Stimulated activated CD8-positive, alpha-beta memory T cell treated with anti-CD3 and anti-CD28 coated beads, Interleukin-7, amount 100 ng/mL, for 24 hours (primary cell): Measurements from ENCODE around the gene TMEM107.

Experiments
- DNase-seq: peaks from one replicate; pipeline ENCODE4 v3.0.0-alpha.2; 2020; ENCODE audit warnings: low read depth

The TMEM107 gene

DNA sequence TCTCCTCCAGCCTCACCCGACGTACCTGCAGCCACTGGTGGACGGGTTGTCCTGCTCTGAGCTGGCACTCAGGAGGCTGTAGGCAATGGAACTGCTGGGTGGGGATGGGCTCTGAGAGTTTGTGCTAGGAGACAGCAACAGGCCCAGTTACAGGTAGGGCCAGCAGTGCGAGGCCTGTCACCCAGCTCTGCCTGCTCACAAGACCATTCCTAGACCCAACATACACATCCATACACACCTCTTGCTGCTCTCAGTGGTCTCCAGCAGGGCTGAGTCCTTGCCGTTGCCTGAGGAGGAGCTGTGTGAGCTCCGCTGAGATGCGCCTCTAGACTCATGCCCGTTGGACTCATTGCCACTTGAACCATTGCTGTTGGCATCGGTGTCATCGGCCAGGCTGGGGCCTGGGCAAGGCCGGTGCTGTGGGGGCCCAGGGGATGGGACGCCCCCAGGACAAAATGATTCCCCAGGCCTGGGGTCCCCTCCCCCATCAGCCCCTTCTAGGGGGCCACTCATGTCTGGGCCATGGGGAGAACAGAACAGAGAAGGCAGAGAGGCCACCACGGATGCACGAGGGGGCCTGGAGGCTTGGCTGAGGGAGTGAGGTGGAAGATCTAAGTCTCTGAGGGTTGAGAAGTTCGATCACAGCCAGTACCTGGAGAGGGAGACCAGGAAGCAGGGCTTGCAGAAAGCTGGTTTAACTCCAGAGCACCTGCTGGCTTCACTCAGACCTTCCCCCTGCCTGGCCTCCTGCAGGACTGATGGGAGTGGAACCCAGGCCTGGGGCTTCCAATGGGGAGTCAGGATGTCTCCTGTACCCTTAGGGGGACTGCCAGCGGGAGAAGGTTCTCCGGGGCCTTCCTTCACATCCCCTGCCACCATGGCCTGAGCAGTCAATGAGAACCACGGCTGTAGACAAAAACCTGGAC is 25.7 kb downstream of the TMEM107 start:
- DNase-seq: no peak

DNA sequence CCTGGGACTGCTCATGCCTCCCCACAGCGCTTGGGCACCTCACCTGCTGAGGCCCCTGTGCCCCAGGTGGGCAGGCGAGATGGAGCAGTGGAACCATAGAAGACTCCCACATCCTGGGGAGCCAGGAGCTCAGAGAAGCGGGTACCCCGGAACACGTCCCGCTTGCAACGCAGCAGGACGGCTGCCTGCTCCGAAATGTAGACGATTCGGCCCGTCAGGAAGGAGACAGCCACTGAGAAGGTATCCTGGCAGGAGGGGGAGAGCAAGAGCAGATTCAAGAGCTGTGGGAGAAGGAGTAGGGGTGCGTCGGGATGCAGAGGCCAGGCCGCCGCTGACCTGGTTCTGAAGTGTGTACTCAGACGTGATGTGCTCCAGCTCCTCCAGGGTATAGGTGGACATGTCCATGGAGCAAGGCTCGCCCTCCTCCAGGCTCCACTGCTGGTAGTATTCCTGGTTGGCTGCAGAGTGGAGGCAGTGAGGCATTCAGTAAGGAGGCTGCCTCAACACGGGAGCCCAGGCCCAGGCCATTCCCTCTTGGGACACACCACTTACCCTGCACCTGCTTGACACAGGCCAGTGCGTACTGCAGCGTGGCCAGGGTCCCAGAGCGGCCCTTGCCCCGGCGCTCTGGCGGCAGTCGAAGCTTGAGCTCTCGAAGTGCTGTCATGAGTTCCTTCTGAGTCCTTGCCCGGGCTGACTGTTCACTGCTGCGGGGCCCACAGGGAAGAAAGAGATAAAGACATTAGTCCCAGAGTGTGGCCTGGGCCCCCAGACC is 26.6 kb downstream of the TMEM107 start:
- no peak for DNase-seq

DNA sequence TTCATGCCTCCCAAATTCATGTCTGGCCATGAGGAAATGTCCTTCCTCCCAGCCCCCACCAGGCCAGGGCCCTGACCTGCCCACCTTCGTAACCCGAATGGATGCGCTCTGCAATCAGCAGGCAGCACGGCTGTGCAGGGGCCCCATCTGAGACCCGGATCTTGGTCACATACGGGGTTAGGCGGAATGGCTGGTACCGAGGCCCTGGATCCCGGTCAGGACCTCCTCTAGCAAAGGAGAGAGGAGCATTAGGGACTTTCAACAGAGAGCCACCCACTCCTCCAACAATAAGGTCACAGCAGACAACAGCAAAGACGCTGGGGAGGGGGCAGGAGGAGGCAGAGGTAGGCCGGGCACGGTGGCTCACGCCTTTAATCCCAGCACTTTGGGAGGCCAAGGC is 27.6 kb downstream of the TMEM107 start:
- no peak for DNase-seq

DNA sequence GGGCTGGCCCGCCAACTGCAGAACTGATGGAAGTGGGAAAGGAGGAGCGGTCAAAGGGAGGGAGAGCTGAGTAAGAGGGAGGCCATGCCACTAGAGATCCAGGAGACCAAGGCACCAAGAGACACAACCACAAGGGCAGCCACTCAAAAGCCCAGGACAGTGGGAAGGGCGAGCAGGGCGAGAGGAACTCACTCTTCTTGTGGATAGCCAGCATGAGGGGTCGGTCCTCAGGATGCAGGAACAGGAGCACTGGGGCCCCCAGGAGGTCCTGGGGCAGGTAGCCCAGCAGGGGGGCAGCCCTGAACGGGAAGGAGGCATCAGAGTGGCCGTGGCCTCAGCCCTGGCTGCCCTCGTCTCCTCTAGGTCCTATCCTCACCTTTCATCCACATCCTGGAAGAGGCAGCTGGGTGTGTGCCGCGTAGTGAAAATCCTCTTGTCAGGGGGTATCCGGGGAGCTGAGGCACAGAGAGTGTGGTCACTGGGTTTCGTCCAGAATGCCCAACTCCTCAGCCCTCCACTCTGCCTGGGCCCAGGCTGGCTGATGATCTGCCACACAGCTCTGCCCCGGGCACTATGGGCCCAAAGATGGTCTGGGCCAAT is 28.3 kb downstream of the TMEM107 start:
- DNase-seq: no peak

DNA sequence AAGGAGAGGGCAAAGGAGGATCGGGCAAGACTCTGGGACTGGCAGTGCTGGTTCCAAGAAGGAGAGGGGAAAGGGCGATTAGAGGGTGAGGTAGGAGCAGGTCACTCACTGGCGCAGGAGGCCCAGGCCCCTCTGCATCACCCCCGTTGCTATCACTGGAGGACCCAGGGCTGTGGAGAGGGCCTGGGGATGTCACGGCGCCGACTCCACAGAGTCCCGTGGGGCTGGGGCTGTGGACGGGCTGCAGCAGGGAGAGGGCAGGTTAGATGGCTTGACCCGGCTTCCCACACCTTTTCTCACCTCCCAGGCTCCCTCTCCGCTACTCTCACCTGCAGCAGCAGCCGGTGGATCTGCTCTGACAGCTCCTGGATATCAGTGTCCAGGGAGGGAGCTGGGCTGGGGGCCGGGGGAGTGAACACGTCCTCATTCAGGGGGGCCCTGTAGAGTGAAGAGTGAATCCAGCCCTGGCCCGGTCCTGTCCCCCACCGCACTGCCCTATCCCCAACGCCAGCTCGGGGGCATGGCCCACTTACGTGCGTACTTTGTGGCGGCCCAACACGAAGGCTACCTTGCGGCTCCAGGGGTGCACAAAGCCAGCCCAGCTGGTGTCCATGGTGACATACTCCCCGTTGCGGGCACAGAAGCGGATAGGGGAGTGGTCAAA is 28.9 kb downstream of the TMEM107 start:
- DNase-seq: no peak

DNA sequence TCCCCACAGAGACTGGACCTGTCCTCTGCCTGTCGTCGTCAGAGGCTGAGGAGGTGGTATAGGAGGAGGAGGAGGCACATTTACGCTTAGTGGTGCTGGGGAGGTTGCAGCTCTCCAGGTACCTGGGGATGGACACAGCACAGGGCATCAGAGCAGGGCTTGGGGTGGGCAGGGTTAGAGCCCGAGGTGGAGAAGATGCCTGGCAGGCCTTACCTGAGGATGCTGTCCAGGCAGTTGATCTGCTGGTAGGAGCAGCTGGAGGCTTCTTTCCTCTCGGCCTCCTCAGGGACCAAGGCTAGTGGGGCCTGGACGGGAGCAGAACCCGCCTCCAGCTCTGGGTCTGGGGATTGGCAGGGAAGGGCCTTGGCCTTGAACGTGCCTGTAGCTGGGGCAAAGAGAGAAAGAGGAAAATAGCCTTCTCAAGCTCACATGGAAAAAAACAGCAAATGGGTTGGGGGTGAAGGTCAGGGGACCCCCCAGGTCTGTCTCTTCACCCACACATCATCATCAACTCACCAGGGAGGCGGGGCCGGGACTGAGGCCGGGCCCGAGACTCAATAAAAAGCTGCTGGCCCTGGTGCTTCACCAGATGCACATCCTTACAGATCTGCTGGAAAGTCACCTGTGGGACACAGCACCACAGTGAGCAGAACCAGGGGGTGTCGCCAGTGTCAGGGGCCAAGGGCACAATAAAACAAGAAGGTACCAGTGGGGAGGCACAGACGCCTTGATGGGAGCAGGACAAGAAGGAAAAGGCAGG is 29.6 kb downstream of the TMEM107 start:
- DNase-seq: no peak

DNA sequence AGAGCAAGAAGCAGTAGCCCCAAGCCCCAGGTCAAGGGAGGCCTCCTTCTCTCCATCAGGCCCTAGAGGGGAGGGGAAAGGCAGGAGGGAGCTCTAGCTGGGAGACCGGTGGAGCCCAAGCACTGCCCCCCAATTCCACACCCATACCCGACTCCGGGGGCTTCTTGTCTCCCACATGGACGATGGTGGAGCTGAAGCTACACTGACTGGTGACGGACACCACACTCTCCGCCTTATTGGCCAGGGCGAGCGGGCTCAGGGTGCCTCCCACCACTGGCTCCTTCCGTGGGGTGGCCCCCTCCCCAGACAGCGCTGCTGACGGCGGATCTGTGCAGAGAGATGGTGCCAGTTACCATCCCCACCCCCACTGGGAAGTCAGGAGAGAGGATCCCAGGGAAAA is 30.4 kb downstream of the TMEM107 start:
- DNase-seq: no peak

DNA sequence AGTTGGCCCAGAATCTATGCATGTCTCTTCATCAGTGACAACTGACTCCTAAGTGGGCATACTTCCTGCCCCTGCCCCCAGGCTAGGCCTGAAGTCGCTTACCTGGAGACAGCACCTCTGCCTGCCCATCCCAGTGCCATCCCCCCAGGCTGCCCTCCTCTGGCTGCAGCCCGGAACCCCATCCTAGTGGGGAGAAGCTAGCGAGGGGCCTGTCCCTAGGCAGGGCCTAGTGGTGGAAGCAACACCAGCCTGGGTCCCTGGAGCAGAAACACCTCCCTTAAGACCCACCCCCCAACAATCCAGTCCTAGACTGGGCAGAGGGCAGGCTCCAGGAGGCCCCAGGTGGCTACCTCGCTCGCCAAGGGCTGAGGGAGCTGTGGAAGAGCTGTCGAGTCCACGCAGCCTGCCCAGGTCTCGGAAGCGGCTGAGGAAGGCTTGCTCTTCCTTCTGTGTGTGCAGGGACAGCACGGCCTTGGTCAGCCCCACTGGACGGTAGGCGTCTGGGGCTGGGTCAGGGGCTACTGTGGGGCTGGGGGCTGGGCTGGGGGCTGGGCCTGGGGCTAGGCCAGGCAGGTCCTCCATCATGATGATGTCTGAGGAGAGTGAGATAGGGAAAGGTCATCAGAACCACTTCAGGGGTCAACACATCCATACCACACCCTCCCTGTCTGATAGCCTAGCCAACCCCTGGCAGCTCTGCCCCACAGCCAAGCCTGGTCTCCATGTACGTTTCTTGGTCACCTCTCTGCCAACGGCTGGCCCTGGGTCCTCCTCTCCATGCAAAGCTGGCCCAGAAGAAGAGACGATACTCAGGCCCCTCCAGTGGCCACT is 31.6 kb downstream of the TMEM107 start:
- DNase-seq: no peak

DNA sequence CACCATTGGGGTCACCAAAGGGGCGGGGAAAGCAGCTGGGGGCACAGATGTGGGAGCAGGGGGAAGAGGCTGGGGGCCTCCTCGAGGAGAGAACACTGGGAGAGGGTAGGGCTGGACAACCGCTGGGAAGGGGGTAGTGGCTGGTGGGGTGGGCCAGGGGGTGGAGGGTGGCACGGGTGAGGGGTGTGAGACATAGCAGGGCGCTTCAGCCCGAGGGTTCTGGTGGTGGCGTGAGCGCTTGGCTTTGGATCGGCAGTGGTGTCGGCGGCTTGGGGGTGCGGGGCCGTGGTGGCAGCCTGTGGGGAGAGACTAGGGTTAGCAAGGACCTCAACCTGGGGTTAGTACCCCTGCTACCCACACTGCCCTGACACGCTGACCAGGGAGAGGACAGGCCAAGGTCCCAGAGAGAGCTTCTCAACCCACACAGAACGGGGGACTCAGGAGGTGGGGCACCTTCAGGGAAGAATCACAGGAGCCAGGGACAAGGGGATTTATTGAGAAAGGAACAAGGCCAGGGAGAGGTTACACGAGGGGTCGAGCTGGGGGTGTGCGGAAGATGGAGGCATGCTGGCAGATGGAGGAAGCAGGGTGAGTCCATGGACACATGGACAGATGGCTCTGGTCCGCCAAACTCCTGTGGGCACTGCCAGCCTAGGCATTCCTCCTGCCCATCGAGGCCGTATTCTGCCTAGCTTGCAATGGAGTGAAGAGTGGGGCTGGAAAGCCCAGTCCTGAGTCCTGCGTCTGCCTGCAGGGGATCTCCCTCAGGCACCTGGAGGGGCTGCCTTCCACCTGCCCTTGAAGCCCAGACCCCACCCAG is 32.4 kb downstream of the TMEM107 start:
- DNase-seq: no peak

DNA sequence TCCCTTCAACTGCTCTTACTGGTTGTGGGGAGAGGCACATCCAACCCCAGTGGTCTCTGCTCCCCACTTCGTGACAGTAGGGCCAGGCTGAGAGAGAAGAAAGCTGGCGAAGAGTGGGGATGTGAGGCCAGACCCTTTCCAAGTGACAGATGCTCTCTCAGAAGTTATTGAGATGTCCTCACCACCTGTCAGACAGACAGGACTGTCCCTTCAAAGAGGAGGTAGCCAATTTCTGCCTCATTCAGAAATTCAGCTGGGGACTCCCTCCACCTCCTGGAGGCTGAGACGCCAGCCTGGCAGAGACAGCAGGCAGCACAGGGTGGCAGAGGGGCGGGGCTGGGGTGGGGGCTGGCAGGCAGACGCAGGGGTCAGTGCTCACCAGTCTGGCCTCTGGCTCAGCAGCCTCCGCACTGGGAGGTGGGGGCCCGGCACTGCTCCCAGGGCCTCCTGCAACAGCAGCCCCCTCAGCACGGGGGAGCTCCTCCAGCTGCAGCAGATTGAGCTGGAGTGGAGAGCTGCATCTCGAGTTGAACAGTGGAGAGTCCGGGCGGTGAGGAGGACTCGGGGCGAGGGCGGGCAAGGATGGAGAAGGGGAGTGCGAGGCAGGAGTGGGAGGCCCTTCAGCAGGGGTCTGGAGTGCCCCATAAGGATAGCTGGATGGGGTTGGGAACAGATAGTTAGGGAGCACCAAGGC is 33.1 kb downstream of the TMEM107 start:
- no peak for DNase-seq

DNA sequence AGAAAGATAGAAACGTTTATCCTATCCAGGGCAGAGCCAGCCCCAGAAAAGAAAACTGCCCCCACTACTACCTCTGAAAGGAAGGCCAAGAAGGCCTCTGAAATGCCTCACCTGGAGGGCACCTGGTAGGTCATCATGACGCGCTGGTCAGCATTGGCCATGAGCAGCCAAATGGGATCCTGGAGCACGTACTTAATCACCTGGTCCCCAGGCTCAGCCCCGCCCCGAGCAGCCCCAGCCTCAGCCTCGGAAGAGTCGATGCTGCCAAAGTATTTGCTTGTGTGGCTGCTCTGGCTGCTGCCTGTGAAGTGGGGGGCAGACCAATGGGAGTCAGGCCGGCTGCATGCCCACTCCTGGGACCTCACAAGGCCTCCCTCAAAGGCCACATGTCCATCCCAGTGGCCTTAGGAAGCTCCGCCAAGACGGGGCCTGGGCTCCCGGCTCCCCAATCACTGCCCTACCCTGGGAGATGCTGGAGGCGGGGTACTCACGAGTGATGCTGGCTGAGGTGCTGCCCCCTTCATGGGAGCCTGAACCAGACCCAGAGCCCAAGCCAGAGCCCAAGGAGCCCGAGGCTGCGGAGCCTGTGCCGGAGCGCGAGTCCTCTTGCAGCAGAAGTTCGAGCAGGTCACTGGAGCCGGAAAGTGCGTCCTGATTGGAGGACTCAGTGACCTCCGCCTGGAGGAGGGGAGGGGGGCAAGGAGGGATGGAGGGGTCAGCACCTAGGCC is 33.9 kb downstream of the TMEM107 start:
- no peak for DNase-seq

DNA sequence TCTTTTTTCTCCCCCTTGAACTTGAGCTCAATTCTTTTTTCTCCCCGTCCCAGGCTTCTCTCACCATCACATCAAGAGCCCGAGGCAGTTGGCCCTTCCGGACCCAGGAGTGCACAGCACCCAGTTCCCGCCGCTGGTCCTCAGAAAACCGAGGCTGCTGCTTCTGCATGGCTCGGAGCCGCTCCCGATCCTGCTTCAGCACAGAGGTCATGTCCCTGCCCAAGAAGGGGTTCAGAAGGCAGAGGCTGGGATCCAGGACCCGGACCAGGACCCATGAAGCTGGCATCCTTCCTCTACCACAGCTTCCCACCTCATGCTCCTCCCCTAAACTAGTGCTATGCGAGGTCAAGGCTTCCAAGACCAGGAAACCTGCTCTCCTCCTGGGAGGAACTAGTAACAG is 34.4 kb downstream of the TMEM107 start:
- DNase-seq: no peak

DNA sequence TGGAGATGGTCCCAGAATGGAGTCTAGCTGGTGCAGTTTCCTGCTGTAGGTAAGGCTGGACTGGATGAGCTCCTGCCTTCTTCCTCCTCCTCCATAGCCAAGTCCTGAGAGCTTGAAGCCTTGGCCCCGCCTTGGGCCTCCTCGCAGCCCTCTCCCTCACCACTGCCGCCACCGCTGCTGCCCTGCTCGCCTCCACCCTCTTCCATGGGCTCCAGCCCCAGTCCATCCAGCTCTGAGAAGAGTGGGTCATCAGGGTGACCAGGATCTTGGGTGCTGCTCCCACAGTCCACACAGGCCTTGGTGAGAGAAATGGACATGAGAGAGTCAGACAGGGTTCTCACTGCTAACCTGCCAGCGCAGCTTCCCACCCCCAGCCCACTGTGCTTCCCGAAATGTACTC is 35.1 kb downstream of the TMEM107 start:
- DNase-seq: no peak

DNA sequence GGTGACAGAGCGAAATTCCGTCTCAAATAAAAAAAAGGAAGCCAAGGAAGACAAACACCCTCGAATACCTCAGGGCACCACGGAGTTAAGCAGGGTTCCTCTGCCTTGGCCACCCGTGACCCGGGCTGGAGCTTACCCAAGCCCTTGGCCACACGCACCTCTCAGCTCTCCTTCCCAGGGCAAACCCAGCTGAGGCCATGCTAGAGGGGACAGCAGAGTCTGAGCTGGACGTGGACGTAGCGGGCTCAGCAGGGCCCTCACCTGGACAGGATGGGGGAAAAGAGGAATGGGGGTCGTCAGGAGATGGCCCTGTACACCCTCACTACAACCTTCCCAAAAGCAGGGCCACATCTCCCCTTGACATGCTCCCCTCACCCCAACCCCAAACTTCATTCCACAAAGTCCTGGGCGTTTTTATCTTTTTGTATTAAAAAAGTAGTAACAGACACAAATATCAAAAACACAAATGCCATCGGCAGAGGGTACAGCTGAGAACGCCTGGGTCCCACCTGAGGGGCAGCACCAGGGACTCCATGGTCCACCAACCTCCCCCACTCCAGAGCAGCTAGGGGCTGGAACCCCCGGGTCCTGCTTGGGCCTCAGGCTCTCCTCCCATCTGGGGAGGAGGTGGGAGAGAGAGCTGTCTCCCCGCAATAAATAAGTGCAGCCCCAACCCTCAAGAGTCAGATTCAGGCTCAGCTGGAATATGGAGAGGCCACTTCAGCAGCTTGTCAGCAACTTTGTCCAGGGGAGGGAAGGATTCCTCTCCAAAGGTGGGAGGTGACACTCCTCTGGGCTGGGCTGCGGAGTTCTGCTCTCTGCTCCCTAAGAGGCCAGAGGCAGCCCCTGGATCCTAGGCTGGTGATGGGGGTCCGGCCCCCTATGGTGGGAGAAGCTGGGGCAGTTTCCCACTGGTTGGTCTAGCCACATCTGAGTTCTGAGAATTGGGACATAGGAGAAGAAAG is 35.8 kb downstream of the TMEM107 start:
- no peak for DNase-seq

DNA sequence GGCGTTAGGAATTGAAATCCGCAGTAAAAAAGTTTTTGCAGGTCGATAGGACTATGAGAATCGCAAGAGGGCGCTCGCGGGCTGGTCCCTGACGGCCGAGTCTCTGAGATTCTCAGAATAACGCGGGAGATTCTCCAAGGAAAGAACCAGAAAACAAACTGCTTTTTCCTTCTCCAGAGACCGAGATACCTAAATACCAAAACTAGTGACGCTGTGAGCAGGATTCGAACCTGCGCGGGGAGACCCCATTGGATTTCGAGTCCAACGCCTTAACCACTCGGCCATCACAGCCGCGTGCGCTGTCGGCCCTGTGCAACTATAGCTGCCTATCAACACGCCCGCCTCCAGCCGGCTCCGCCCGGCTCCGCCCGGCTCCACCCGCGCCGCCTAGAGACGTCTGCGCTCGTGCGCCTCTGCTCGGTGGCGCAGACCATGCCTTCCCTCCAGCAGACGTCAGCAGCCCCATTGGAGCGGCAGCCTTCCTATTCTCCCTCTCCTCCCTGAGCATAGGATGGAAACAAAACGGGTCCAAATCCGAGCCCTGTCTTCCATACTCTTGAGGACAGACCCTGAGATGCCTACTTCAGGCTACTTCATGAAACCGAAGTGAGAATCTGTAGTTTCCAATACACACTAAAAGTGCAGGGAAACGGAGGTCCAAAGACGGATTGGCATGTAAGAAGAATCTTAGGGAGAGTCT is 37.4 kb downstream of the TMEM107 start:
- peak; percentile 94 for DNase-seq

DNA sequence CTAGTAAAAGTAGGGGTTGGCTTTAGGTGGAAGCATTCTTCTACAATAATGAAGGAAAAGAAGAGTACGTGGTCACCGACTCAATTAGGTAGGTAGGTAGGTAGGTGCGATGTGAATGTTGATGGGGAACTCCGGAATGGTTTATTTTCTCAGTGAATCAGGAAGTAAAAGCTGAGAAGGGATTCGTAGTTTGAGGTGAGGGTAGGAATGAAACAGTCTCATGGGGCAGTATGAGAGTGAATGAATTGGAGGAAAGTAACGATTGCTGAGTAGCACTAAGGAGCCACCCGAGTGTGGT is 37.9 kb downstream of the TMEM107 start:
- DNase-seq: no peak
